ENCODE measurements around the gene MRPL37.
A peak's percentile ranks its signal among the peaks of the same experiment; 100 is the strongest.
"Not testable (repeated sequence)": the region's sequence is repeated elsewhere in the genome, so short reads cannot be mapped to it uniquely, and the experiment has no call there.

Gene MRPL37

DNA sequence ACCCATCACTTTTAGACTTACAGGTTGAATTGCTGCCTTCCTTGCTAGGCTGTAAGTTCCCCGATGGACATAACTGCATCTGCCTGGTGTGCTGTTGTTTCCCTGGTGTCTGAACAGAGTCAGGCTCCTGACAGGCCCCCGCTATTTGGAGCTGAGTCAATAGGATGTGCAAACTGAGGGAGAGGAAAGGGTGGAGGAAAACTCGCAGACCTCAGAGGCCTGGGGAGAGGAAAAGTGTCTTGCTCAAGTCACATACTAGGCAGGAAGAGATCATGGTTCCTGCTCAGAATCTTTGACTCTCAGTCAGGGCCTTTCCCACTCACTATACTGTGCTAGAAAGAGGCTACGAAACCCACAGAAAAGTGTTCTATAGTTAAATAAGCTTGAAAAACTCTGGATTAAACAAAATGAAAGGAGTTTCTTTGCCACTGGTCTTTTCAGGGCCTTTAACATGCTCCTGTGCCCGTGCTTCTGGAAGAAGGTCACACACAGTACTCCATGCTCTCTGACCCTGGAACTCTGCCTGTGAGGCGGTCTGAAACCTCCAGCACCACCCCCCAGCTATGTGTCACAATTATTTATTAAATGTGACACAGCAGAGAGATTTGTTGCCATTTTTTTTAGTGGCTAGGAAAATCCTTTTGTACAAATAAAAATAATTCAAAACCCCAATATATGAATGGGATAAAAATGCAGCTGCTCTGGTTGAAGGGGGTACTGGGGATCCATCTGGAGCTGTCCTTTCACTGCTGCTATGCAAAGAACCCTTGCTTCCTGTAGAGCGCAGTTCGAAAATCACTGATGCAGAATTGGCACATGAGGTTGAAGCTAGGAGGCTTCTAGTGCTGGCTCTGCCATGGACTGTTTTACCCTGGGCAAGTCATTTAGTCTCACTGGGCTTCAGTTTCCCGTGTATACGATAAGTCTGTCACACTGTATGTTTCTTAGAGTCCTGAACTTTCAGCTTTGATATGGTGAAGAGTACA, 27.1 kb upstream of the MRPL37 start:
- DNase-seq = no peak

DNA sequence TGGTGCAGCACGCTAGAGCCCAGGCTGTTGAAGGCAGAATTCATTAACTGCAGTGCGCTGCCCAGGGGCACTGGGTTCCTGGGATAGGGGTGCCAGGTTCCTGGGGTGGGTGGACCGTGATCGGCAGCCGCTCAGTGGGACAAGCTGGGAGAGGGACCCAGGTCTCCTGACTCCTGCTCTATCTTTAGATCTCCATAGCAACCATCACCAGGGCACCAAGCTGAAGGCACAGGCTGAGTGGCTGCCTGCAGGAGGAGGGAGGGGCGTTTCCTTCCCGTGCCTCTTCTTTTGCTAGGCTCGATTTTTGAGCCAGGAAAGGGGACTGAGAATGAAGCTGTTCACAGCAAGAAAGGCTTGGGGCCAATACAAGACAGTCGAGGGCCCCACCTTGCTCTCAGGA, 26.3 kb upstream of the MRPL37 start:
- no peak for DNase-seq

DNA sequence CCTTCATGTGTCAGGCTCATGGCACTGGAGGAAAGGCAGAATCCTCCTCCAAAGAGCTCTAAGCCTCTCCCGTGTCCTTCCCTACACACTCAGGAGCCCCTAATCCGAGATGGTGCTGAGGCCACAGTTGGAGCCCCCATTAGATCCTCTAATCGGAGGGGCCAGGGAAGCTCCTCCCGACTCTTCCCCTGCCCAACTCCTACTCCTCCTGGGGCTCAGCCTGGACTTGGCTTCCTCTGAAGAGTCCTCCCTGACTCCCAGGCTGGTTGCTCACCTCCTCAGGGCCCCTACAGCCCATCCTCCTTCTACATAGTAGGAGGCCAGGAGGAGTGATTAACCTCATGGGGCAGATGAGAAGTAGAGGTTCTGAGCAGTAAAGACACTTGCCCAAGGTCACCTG, 25.9 kb upstream of the MRPL37 start:
- DNase-seq = no peak

DNA sequence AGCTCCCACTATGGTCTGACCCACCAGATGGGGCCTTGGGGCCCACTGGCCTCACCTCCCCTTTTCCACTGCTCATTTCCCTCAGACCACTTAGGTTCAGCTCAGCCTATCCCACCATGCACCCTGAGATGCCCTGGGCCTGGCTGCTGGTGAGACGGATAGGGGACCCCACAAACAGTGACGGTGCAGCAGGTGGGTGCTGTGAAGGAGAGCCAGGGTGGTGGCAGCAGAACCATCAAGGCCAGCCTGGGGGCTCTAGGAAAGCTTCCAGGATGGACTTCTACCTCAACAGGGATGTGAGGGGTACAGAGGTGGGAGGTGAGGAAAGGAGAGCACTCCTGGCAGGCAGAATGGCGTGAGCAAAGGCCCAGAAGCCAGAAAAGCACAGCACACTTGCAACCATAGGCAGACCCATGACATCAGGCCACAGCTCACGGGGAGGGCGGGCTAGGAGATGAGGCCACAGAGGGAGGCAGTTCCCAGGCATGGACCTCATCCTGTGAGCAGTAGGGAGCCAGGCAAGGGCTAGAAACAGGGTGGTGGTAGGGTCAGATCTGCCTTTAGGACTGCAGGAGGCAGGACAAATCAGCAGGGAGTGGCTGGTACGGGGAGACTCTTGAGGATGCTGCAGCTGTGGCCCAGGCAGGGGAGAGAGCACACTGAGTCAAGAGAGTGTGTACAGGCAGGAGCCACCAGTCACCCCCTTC, 23.2 kb upstream of the MRPL37 start:
- no peak for DNase-seq

DNA sequence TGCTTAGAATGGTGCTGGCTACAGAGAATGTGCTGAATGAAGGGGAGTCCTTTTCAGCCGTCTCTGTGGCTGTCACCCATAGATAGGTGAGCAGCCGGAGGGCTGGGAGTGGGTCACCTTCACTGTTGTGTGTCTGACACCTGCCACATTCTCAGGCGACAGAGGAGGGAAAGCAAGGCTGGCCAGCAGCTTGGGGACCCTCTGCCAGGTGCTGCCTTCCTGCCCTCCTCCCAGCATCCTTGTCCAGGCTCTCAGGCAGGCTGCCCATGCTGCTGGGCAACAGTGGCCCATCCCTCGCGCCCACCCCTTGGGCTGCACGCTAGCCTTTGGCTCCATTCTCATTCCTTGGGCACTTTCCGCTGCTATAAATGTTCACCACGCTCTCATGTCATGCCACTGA, 22.2 kb upstream of the MRPL37 start:
- DNase-seq = no peak

DNA sequence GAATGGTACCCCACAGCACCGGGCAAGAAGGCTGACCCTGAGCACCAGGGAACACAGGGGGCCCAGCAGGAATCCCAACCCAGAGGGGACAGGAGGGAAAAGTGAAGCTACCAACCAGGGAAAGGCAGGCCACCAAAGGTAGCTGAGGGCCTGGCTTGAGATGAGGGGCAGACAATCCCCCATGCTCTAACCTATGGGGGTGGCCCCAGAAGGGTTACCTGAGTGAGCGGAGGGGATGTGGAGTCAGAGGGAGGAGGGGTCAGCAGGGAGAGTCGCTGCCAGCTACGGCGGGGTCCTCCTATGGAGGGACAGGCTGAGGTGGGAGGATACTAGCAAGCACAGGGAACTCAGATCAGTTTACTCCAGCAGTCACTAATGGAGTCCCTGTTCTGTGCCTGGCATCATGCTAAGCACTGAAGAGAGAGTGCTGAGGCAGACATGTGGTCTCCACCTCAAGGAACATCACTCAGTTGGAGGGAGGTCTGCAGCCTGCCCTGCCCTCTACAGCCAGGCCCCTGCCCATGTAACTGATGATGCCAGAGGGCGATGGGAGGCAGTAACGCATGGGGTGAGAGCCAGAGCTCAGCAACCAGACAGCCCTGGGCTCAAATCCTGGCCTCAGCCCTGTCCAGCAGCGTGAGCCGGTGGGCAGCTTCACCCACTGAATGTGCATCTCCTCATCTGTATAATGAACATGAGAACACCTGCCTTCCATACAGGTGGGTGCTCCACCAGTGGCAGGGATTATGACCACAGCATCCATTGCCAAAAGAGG, 21.5 kb upstream of the MRPL37 start:
- DNase-seq = no peak

DNA sequence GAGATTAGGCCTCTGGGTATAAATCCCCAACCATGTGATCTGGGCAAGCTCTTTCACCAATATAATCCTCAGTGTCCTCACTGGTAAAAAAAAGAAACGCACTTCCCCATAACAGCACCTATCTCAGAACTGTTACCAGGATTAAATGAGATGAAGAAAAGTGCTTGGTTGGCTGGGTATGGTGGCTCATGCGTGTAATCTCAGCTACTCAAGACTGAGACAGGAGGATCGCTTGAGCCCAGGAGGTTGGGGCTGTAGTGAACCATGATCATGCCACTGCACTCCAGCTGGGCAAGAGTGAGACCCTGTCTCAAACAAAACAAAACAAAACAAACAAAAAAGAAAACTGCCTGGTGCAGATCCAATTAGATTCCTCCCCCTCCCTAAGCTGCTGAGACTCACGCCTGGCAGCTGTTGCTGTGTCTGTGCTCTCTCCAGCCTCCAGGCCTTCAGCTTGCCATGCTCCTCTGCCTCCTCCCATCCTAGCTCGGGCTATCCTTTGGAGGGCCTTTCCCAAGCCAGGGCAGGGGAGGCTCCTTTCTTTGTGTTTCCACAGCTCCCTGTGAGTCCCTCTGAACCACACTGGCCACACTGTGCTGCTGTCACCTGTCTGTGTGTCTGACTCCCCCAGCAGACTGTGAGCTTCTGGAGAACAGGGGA, 19.1 kb upstream of the MRPL37 start:
- DNase-seq = no peak

DNA sequence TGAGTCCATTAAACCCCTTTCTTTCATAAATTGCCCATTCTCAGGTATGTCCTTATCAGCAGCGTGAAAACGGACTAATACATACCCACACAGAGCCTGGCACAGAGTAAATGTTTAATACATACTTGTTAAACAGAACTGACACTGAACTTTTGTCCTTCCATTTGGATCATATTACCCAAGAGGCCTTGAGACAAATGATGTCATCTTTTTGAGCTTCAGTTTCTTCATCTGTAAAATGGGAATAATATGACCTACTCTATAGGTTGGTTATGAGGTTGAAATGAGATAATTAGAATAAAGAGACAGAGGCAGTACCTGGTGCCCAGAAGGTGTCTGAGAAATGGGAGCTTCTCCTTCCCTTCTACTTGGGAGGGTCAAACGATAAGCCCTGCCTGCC, 13.9 kb upstream of the MRPL37 start:
- no peak for DNase-seq

DNA sequence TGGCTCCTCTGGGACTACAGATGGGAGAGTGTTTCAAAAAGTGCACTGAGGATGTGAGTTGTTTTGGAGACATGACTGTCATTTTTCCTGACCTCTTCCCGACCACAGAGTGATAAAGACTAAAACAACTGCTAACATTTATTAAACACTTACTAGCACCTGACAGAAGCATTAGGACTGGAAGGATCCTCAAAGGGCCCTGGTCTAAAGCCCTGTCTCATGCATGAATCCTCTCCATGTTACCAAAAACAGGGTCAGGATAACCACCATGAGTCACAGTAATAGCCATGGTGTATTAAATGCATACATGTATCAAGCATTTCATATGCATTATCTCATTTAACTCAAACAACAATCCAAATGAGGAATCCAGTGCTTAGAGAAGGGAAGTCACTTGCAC, 11.7 kb upstream of the MRPL37 start:
- DNase-seq = no peak

DNA sequence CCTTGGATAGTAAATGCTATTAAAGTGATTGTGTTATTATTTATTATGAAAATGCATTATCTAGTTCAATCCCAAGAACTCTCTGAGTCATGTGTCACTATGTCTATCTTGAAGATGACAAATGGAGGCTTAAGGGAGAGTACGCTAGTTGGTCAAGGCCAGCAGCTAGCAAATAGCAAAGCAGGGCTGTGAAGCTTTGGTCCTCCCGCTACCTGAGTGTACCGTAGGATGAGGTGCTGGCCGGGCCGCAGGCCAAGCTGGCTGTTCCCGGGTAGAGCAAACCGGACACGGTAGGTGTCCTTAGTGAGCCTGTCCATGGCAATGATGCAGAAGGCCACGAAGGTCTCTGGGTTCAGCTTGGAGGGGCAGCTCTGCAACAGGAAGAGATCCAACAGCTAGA, 9.4 kb upstream of the MRPL37 start:
- DNase-seq = no peak

DNA sequence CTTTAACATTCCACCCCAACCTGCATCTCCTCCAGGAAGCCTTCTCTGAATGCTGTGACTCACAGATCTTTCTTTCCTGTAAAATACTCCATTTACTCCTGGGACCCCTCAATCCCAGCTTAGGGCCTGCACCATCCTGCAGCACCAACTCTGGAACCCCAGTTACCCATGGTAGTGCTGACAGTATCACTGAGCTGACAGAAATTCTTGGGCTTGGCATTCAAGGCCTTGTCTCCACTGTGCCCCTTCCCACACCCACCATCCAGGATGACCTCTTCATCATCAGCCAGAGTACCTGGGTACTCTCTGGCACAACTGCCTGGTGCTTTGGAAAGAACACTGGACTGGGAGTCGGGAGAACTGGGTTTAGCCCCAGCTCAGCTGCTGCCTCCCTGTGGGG, 8.4 kb upstream of the MRPL37 start:
- no peak for DNase-seq

DNA sequence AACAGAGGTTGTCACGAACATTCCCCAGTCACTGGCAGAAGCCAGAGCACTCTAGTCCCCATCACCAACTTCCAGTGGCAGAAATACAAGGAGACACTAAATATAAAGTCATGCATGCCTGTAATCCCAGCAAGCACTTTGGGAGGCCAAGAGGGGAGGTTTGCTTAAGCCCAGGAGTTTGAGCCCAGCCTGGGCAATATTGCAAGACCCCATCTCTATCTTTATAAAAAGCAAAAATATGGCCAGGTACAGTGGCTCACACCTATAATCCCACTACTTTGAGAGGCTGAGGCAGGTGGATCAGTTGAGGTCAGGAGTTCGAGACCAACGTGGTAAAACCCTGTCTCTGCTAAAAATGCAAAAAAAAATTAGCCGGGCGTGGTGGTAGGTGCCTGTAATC, 6.5 kb upstream of the MRPL37 start:
- no peak for DNase-seq

DNA sequence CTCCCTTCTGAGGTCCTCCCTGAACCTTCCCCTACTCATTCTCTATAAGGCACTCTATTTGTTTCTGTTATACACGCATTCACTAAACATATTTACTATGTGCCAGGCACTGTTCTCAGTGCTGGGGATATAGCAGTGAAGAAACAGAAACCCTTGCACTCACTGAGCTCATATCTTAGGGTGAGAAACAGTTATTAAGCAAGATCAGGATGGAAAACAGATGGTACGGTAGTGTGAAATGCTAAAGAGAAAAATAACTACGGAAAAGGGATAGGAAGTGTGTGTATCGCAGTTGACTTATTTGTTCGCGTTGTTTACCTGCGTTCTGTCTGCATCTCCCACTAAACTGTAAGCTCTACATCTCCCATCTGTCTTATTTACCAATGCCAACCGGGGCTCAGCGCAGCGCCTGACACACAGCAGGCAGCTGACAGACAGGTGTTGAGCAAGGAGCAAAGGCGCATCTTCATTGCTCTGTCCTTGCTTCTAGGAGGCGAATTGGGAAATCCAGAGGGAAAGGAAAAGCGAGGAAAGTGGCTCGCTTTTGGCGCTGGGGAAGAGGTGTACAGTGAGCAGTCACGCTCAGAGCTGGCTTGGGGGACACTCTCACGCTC, 709 bp upstream of the MRPL37 start:
- peak; percentile 43 for DNase-seq

DNA sequence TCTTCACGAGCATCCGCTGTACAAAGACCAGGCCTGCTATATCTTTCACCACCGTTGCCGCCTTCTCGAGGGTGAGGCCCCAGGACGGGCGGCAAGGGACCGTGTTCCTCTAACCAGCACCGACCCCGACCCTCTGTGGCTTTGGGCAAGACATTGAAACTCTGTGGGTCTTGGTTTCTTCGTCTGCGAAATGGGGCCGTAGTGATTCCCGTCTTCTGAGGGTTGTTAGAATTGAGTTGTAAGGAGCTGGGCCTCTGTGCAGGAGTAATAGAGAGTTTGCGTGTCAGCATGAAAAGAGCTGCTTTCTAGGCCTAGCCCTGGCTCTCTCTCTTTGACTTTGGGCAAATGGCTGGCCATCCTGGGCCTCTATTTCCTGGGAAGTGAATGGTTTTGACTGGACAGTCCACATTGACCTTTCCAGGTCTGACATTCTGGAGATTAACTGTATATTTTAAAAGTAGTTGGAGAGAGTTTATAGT, 591 bp downstream of the MRPL37 start:
- DNase-seq = no peak

DNA sequence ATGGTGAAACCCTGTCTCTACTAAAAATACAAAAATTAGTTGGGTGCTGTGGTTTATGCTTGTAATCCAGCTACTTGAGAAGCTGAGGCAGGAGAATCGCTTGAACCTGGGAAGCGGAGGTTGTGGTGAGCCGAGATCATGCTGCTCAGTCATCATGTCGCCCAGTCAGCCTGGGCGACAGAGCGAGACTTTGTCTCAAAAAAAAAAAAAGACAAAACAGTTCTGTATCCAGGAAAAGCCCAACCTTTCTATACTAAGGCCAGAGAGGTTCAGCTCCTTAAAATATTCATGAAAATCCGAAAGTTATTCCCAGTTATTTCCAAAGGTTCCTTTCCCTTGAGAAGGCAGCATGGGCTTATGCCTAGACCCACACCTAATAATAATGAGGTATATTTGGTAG, 4.2 kb downstream of the MRPL37 start:
- no peak for DNase-seq

DNA sequence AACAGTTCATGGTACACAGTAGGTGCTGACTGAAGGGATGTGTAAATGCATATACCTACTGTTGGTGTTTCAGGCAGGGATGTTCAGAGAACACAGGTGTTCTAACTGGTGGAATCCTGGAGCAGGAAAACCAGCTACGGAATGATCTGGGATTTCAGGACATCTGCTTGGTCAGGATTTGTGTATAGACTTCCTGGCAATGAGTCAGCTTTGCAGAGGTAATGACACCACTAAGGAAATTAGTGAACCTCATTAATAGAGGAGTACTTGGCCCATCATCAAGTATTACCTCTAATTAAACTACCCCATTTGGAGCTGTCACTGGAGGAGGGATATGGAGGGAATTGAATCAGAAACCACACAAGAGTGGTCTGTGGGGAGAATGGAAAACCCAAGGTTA, 7.3 kb downstream of the MRPL37 start:
- DNase-seq = no peak

DNA sequence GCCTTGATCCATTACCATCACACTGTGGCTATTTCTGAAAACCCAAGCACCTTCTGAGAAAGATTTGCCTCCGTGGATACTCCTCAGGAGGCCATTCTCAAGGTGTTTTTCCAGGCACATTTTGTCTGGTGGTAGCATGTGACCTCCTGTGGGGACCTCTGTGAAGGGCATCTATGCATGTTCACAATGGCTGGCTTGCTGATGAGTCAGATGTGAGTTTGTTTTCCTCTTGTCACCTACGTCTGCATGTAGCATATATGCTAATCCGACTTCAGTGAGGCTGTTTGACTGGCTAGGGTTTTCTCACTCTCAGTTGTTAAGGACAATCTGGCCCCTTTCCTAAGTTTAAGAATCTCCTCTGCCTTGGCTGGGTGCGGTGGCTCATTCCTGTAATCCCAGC, 7.9 kb downstream of the MRPL37 start:
- not testable (repeated sequence) for DNase-seq

DNA sequence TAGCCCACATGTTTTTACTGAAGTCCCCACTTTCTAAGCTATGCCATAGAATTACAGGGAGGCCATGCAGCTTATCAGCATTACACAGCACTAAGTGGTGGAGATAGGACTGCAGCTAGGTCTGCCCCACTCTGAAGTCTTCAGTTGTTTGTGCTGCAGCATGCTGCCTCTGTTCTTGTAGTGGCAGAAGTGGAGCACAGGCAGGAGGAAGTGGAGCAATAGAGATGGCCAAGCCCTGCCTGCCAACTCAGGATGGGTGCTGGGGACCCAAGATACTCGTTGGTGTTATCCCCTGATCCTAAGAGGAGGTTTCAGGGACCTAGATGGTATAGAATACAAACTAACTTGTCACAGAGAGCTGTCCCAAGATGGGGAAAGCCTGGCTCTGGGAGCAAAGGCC, 12.9 kb downstream of the MRPL37 start:
- no peak for DNase-seq

DNA sequence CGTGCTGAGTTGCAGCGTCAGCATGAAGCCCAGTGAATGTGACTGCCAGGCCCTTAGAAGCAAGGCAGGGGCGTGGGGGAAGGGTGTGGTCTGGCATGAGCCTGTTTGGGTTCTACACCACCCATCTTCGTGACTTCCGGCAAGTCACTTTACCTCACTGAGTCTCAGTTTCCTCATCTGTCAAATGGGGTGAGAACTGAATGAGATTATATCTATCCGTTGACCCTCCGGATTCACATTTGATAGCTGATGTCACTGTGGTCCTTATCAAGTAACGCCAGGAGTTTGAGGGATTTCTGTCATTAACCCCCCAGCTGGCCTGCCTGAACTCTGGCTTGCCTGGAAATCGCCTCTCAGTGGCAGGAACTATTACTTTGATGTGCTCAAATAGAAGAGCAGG, 15.6 kb downstream of the MRPL37 start:
- no peak for DNase-seq

DNA sequence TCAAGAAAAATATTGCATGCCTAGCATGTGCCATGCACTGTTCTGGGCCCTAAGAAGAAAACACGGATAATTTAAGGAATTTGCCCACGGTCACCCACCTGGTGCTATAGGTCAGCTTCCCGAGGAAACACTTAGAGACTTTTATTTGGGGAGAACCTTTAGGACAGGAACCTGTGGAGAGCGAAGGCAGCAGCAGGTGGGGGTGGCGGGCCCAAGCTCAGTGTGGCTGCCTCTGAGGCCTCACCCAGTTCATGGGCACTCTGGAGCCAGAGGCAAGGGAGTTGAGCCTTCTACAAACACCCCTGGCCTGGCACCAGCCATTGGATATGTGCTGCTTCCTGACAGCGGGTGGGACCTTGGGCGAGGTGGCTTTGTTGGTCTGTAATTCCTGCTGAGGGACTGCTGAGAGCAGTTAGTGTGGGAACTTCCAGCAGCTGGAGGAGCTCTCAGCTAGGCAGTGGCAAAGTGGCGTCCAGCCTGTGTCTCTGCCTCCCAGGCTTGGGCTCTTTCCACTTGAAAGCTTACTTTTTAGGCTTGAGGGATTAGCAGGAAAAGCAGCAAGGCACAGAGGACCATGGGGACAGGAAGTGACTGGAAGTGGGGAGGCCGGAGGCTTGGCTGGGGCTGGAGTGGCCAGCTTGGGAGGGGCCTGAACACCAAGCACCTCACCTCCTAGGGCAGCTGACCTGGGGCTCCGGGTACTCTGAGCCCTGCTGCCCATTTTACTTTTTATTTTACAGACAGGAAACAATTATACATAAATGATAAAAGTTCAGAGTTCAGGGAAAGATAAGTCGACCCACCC, 19.1 kb downstream of the MRPL37 start:
- no peak for DNase-seq

DNA sequence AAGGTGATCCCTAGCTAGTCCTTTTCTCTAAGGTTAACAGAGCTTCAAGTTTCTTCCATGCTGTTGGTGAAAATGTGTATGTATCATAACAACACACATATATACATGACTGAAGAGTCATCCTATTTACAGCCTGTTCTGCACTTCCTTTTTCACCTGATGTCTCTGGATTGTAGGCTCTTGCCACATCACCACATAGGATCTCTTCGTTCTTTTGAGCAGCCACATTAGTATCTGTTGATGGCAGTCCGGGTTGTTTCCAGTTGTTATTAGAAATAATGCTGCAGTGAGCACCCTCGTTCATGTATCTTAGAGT, 19.7 kb downstream of the MRPL37 start:
- no peak for DNase-seq

Data from DMS79 treated with DMSO at 0.1 percent for 48 hours (cell line).